Stimulated activated CD8-positive, alpha-beta memory T cell treated with anti-CD3 and anti-CD28 coated beads, Interleukin-4, amount 100 ng/mL, for 48 hours (primary cell): ENCODE measurements around the gene AKAP6.

Experiments
- DNase-seq: peaks from one replicate; pipeline ENCODE4 v3.0.0-alpha.2; 2020

Gene AKAP6

GRCh38 chr14:32408018-32408417 lies 78.9 kb downstream of the AKAP6 start:
- no peak for DNase-seq

- no peak for DNase-seq
Measured at GRCh38 chr14:32412103-32412502, 83.0 kb downstream of the AKAP6 start.

- DNase-seq, result no peak
Measured at GRCh38 chr14:32412532-32412931, 83.4 kb downstream of the AKAP6 start.

- DNase-seq, result no peak
Measured at GRCh38 chr14:32413967-32414640, 85.0 kb downstream of the AKAP6 start.

- DNase-seq, result no peak
Measured at GRCh38 chr14:32414808-32415255, 85.7 kb downstream of the AKAP6 start.

GRCh38 chr14:32417956-32418552 lies 89.0 kb downstream of the AKAP6 start:
- DNase-seq, result no peak

GRCh38 chr14:32419429-32419828 lies 90.3 kb downstream of the AKAP6 start:
- no peak for DNase-seq

- no peak for DNase-seq
Measured at GRCh38 chr14:32421781-32422180, 92.7 kb downstream of the AKAP6 start.

GRCh38 chr14:32422440-32422839 lies 93.3 kb downstream of the AKAP6 start:
- no peak for DNase-seq

- DNase-seq, result no peak
Measured at GRCh38 chr14:32426028-32426427, 96.9 kb downstream of the AKAP6 start.

GRCh38 chr14:32426586-32427388 lies 97.7 kb downstream of the AKAP6 start:
- no peak for DNase-seq

GRCh38 chr14:32427726-32428528 lies 98.8 kb downstream of the AKAP6 start:
- no peak for DNase-seq

GRCh38 chr14:32428875-32429274 lies 99.8 kb downstream of the AKAP6 start:
- DNase-seq, result no peak

- DNase-seq, result no peak
Measured at GRCh38 chr14:32430326-32430725, 101.2 kb downstream of the AKAP6 start.

- no peak for DNase-seq
Measured at GRCh38 chr14:32432813-32433538, 103.9 kb downstream of the AKAP6 start.

GRCh38 chr14:32434180-32434579 lies 105.1 kb downstream of the AKAP6 start:
- DNase-seq, result no peak

GRCh38 chr14:32434880-32435279 lies 105.8 kb downstream of the AKAP6 start:
- no peak for DNase-seq

- DNase-seq, result no peak
Measured at GRCh38 chr14:32435411-32435810, 106.3 kb downstream of the AKAP6 start.

- DNase-seq, result no peak
Measured at GRCh38 chr14:32436993-32437392, 107.9 kb downstream of the AKAP6 start.

- DNase-seq, result no peak
Measured at GRCh38 chr14:32438517-32438916, 109.4 kb downstream of the AKAP6 start.

GRCh38 chr14:32443890-32444661 lies 115.0 kb downstream of the AKAP6 start:
- DNase-seq, result no peak

- DNase-seq, result no peak
Measured at GRCh38 chr14:32447371-32447770, 118.3 kb downstream of the AKAP6 start.
